Measurements from ENCODE around the gene ARAP1.
A peak's percentile ranks its signal among the peaks of the same experiment; 100 is the strongest.

ARAP1 gene

DNA sequence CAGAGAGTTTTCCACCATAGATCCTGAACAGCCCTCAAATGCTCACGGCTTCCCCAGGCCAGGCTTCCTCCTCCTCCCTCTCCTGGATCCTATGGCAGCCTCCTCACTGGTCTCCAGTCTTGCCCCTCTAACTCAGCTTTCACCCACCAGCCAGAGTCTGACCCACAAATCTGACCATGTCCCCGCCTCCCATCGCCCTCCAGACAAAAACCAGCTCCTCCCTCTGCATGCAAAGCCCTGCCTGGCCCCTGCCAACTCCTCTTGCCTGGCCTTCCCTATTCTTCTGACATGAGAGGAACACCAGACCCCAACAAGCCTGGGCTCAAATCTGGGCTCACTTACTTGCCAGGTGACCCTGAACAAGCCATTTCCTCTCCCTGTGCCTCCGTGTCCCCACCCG, 45.6 kb downstream of the ARAP1 start:
- TF ChIP-seq, protein P1, sequence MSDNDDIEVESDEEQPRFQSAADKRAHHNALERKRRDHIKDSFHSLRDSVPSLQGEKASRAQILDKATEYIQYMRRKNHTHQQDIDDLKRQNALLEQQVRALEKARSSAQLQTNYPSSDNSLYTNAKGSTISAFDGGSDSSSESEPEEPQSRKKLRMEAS (IDR thresholded peaks at IDR 0.05; ENCODE audit: low read depth, low read length): no peak
- TF ChIP-seq, protein P2, sequence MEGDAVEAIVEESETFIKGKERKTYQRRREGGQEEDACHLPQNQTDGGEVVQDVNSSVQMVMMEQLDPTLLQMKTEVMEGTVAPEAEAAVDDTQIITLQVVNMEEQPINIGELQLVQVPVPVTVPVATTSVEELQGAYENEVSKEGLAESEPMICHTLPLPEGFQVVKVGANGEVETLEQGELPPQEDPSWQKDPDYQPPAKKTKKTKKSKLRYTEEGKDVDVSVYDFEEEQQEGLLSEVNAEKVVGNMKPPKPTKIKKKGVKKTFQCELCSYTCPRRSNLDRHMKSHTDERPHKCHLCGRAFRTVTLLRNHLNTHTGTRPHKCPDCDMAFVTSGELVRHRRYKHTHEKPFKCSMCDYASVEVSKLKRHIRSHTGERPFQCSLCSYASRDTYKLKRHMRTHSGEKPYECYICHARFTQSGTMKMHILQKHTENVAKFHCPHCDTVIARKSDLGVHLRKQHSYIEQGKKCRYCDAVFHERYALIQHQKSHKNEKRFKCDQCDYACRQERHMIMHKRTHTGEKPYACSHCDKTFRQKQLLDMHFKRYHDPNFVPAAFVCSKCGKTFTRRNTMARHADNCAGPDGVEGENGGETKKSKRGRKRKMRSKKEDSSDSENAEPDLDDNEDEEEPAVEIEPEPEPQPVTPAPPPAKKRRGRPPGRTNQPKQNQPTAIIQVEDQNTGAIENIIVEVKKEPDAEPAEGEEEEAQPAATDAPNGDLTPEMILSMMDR (IDR thresholded peaks at IDR 0.05; ENCODE audit: low read depth, low read length): no peak
- no peak for TF ChIP-seq POLR2A (IDR thresholded peaks at IDR 0.05; ENCODE audit: extremely low read depth, insufficient read length)
- TF ChIP-seq MYC (IDR thresholded peaks at IDR 0.05; ENCODE audit: low read depth, low read length): no peak
- no peak overlapping the region for H3K4me3 ChIP-seq (ENCODE audit: low read depth, low read length)
- DNase-seq (ENCODE audit: low read depth): no peak

DNA sequence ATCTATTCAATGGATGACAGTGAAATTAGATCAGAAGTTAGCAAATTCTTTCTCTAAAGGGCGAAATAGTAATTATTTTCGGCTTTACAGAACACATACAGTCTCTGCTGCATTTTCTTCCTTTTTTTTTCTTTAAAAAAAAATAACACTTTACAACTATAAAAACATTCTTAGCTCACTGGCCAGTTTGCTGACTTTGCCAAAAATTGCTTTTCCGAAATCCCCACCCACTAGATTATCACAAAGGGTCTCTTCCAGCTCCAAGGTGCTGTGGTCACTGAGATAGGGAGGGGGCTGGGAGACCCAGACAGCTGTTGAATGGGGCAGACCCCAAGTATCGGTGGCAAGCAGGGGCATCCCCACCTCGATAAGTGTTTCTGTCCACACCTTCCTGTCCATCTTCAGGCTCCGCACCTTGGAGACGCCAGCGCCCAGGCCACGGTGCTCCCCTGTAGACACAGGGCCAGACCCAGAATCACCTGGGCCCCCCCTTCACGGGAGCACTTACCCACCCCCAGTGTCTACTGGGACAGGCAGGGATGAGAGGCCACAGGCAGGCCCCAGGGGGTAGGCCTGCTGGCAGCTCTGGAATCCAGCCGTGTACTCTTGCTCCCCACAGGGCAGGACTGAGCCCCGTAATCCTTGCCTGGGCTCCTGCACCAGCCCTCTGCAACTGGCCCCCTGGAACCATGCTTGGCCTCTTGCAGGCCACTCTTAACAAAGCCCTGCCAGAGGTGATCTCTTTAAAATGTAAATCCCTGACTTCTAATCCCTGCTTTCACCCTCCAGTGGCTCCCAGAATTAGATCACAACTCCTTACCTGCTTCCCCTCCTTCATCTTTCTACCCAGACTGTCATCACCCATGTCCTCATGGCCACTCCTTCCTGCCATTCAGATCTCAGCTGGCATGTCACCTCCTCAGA, 46.5 kb downstream of the ARAP1 start:
- no peak for DNase-seq (ENCODE audit: low read depth)
- H3K4me3 ChIP-seq (ENCODE audit: low read depth, low read length): no peak overlapping the region
- TF ChIP-seq, protein P1 (IDR thresholded peaks at IDR 0.05; ENCODE audit: low read depth, low read length): no peak
- no peak for TF ChIP-seq MYC (IDR thresholded peaks at IDR 0.05; ENCODE audit: low read depth, low read length)
- TF ChIP-seq, protein P2 (IDR thresholded peaks at IDR 0.05; ENCODE audit: low read depth, low read length): no peak
- TF ChIP-seq POLR2A (IDR thresholded peaks at IDR 0.05; ENCODE audit: extremely low read depth, insufficient read length): no peak

DNA sequence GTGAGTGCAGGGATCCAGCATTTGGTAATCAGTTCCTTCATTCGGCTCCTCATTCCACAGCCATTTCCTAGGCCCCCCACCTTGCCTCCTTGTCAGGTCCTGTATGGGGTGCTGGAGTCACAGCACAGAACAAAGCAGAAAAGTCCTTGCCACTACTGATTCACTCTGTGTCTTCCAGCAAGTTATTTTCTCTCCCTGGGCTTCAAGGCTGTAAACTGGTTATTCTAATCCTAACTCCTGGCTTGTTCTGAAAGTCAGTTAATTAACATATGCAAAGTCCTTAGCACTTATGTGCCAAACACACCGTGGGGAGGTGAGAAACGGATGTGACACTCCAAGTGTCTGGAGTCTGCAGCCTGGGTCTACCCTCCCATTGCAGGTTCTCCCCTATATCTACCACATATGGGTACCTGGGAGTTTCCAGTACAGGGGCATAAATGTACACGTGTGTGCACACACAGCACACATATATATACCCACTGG, 47.4 kb downstream of the ARAP1 start:
- TF ChIP-seq, protein P1 (IDR thresholded peaks at IDR 0.05; ENCODE audit: low read depth, low read length): no peak
- TF ChIP-seq, protein P2 (IDR thresholded peaks at IDR 0.05; ENCODE audit: low read depth, low read length): no peak
- no peak for TF ChIP-seq POLR2A (IDR thresholded peaks at IDR 0.05; ENCODE audit: extremely low read depth, insufficient read length)
- no peak for TF ChIP-seq MYC (IDR thresholded peaks at IDR 0.05; ENCODE audit: low read depth, low read length)
- DNase-seq (ENCODE audit: low read depth): no peak
- no peak overlapping the region for H3K4me3 ChIP-seq (ENCODE audit: low read depth, low read length)

DNA sequence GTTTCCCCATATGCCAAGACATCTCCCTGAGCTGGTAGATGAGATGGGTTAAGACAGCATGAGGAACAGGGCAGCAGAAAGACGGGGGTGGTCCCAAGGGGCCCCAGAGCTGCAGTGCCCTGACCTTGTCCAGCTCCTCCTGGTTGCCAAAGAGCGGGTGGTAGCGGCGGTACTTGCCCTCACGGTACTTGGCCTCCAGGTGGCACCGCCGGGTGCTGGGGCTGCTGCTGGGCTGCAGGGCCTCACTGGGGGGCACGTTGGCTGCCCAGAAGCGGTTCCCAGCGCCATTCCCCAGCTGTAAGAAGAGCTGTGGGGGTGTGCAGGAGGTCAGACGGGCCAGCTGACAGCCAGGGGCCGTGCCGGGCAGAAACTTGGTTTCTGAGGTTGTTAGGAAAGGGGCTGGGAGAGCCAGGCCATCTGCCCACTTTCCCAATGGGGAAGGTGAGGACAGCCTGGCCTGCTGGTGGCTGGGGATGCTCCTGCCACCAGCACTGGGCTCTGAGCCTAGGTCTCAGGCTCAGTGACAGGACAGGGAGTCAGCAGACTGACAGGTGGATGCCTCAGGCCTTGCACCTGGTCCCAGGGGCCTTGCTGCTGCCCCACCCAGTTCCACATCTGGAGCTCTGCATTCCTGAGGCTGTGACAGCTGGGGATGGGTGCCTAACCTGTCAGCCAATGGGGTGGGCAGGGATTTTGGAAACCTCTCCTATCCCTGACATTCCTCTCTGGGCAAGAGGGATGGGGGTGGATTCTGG, 48.0 kb downstream of the ARAP1 start:
- DNase-seq (ENCODE audit: low read depth): no peak
- H3K4me3 ChIP-seq (ENCODE audit: low read depth, low read length): no peak overlapping the region
- TF ChIP-seq, protein P1 (IDR thresholded peaks at IDR 0.05; ENCODE audit: low read depth, low read length): no peak
- TF ChIP-seq, protein P2 (IDR thresholded peaks at IDR 0.05; ENCODE audit: low read depth, low read length): peak; percentile 8
- TF ChIP-seq POLR2A (IDR thresholded peaks at IDR 0.05; ENCODE audit: extremely low read depth, insufficient read length) (no peak), MYC (IDR thresholded peaks at IDR 0.05; ENCODE audit: low read depth, low read length) (no peak)

DNA sequence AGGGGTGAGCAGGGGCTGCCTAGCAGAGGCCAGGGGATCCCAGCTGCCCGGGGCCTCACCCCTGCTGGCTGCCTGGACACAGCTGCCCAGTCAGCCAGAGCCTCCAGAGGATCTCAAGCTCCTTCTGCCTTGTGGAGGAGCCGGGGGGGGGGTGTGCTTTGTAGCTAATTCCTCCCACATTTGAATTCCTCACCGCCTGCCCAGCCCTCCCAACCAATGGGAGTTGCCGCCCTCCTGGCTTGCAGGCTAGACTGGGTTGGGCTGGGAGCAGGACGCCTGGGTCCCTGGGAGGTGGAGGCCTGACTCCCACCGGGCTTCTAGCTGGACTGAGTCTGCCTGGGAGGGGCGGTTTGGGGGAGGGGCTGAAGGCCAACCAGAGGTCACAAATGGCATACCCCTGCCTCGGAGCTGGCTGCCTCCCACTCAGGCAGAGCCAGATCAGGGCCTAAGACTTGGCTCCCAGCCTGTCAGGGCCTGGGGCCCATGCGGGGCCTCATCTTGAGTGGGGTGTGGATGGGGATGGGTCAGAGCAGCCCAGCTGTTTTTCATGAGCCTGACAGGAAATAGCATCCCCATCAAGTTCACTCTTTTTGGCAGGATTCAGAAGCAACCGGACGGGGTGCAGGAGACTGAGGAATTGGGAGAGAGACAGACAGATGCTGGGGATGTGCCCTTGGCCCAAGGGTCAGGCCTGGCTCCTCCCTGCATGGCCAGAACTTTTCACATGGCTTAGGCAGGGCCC, 48.8 kb downstream of the ARAP1 start:
- no peak for TF ChIP-seq MYC (IDR thresholded peaks at IDR 0.05; ENCODE audit: low read depth, low read length)
- TF ChIP-seq, protein P2 (IDR thresholded peaks at IDR 0.05; ENCODE audit: low read depth, low read length): no peak
- no peak for TF ChIP-seq POLR2A (IDR thresholded peaks at IDR 0.05; ENCODE audit: extremely low read depth, insufficient read length)
- TF ChIP-seq, protein P1 (IDR thresholded peaks at IDR 0.05; ENCODE audit: low read depth, low read length): no peak
- no peak overlapping the region for H3K4me3 ChIP-seq (ENCODE audit: low read depth, low read length)
- no peak for DNase-seq (ENCODE audit: low read depth)
